Lung (tissue), 12 donors: Measurements from ENCODE around the gene TECTA. TPM values are rescaled to one million over a fixed set of nuclear protein-coding genes. Genes with fewer than 3 reads are reported as not detected.

Source experiments
- ATAC-seq: fragments of 200-7000 bp; cut with Tn5 transposase; one replicate; pipeline ENCODE4 v1.9.1; 2020; ENCODE audit warnings: moderate number of reproducible peaks; ENCODE audit not compliant: insufficient read depth, low FRiP score
- DNase-seq, 3 donors: peaks; one replicate each; pipeline ENCODE4 v3.0.0-alpha.2; 2013 to 2017
- H3K27ac ChIP-seq, 2 donors: one replicate each; pipeline ENCODE4 v1.5.1; 2013; ENCODE audit warnings: mild to moderate bottlenecking in 2 of 2, moderate library complexity in 2 of 2, control low read depth in 1 of 2, inconsistent platforms in 1 of 2, low read depth in 1 of 2, low read length in 1 of 2
- H3K27me3 ChIP-seq, 3 donors: one replicate each; pipeline ENCODE4 v1.5.1; 2013; ENCODE audit warnings: low read length in 2 of 3; ENCODE audit not compliant: control insufficient read depth in 3 of 3, insufficient read depth in 3 of 3
- H3K36me3 ChIP-seq, 4 donors: one replicate each; pipeline ENCODE4 v1.5.1; 2013; ENCODE audit warnings: low read length in 4 of 4, mild to moderate bottlenecking in 1 of 4, moderate library complexity in 1 of 4; ENCODE audit not compliant: control insufficient read depth in 4 of 4, insufficient read depth in 4 of 4
- H3K4me1 ChIP-seq, 5 donors: one replicate each; pipeline ENCODE4 v1.5.1; 2013; ENCODE audit warnings: low read length in 5 of 5, mild to moderate bottlenecking in 2 of 5, moderate library complexity in 1 of 5; ENCODE audit not compliant: control insufficient read depth in 5 of 5, insufficient read depth in 5 of 5
- H3K4me3 ChIP-seq: one replicate; pipeline ENCODE4 v1.5.1; 2013; ENCODE audit warnings: mild to moderate bottlenecking, control low read depth, moderate library complexity
- H3K9ac ChIP-seq, 2 donors: one replicate each; pipeline ENCODE4 v1.5.1; 2013; ENCODE audit warnings: low read length in 2 of 2, control low read depth in 1 of 2; ENCODE audit not compliant: insufficient read depth in 1 of 2
- H3K9me3 ChIP-seq, 4 donors: one replicate each; pipeline ENCODE4 v1.5.1; 2013; ENCODE audit warnings: low read length in 3 of 4, mild to moderate bottlenecking in 1 of 4, moderate library complexity in 1 of 4; ENCODE audit not compliant: control insufficient read depth in 4 of 4, insufficient read depth in 3 of 4
- WGBS, 2 donors: extraction: QIAGEN DNeasy Blood & Tissue Kit; methylation state at CpG; one replicate each; pipeline ENCODE4 v1.1.7; 2013; 5-methylcytosine and 5-hydroxymethylcytosine counted together
- polyA plus RNA-seq, 2 donors: library from polyadenylated mRNA; stranded (reverse); fragments of 200-250 nt; gene quantifications; one replicate each; pipeline ENCODE4 v1.2.1, GENCODE V29; 2013
- total RNA-seq, 2 donors: library from RNA; depleted of rRNA in 1 of 2; stranded (reverse); fragments of >200 nt in 1 of 2; gene quantifications; one replicate each; pipeline ENCODE4 v1.2.1, GENCODE V29; 2014 to 2021
- TF ChIP-seq, protein P1 (sequence below): IDR thresholded peaks from 2 replicates; pipeline ENCODE4 v1.5.1; 2012; ENCODE audit warnings: mild to moderate bottlenecking; ENCODE audit errors: control extremely low read depth, extremely low read depth
- donor health status: control.
- donor health status: control.
- donor health status: Bipolar disorder and iron deficiency.
- donor health status: healthy.
- donor health status: DM: yes; HTN: yes; CAD: no.

Gene TECTA
- total and polyA plus RNA-seq, 4 donors: 0.35 to 2.5 (median 0.82) TPM

DNA sequence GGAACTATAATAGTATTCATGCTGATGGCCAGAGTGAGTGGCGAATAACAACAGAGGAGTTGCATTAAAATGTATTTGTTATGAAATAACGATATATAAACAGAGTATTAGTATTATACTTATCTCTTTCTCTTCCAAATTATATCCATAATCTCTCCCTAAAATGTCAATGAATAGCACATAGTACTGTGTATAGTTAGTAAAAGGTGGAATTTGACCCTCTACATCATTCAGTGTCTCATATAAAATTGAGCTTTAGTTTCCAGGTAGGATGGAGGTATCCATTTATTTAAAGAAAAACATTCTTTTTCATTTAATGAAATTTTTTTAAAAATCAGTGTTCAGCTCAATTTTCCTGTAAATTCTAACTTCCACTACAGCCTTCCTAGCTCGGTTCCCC is 34.4 kb upstream of the TECTA start:
- Histone ChIP-seq H3K27ac (no peak overlapping the region), H3K9ac (no peak overlapping the region), H3K4me1 (peaks cover 0 to 12% (median under 1%) of the 10 kb centered on the region in 5 donors), H3K36me3 (peaks cover 5 to 21% (median 11%) of the 10 kb centered on the region in 4 donors), H3K27me3 (no peaks in the 10 kb centered on the region), H3K9me3 (no peaks in the 10 kb centered on the region), H3K4me3 (no peak overlapping the region)
- DNase-seq (no peak), ATAC-seq (no peak)
- 96 to 97% methylated on average over 3 of the region's 3 CpGs for WGBS, 2 donors
- TF ChIP-seq, protein P1, sequence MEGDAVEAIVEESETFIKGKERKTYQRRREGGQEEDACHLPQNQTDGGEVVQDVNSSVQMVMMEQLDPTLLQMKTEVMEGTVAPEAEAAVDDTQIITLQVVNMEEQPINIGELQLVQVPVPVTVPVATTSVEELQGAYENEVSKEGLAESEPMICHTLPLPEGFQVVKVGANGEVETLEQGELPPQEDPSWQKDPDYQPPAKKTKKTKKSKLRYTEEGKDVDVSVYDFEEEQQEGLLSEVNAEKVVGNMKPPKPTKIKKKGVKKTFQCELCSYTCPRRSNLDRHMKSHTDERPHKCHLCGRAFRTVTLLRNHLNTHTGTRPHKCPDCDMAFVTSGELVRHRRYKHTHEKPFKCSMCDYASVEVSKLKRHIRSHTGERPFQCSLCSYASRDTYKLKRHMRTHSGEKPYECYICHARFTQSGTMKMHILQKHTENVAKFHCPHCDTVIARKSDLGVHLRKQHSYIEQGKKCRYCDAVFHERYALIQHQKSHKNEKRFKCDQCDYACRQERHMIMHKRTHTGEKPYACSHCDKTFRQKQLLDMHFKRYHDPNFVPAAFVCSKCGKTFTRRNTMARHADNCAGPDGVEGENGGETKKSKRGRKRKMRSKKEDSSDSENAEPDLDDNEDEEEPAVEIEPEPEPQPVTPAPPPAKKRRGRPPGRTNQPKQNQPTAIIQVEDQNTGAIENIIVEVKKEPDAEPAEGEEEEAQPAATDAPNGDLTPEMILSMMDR: no peak

DNA sequence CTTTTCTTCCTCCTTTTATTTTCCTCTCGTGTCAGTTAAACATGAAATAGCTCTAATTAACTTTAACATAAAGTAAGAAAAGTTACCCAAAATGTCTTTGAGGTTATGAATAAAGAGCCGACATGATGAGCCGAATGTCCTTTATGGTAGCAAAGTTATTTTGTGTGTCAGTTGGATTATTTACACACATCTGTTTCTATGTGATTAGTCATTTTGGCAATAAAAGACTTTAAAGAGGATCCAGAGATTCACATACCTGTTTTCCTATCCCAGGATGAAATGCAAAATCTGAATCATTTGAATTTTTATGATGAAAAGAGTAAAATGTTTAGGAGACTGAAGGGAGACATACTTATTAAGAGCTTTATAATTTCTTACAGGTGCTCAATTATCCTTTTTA is 34.0 kb upstream of the TECTA start:
- no peak overlapping the region for H3K4me3 ChIP-seq
- H3K27ac ChIP-seq: no peak overlapping the region
- H3K4me1 ChIP-seq: peaks cover 0 to 16% (median 4%) of the 10 kb centered on the region in 5 donors
- DNase-seq: no peak
- 96 to 97% methylated on average over 3 of the region's 3 CpGs for WGBS, 2 donors
- no peaks in the 10 kb centered on the region for H3K27me3 ChIP-seq
- no peaks in the 10 kb centered on the region for H3K9me3 ChIP-seq
- ATAC-seq: no peak
- TF ChIP-seq, protein P1: no peak
- no peak overlapping the region for H3K9ac ChIP-seq
- peaks cover 5 to 21% (median 10%) of the 10 kb centered on the region in 4 donors for H3K36me3 ChIP-seq

DNA sequence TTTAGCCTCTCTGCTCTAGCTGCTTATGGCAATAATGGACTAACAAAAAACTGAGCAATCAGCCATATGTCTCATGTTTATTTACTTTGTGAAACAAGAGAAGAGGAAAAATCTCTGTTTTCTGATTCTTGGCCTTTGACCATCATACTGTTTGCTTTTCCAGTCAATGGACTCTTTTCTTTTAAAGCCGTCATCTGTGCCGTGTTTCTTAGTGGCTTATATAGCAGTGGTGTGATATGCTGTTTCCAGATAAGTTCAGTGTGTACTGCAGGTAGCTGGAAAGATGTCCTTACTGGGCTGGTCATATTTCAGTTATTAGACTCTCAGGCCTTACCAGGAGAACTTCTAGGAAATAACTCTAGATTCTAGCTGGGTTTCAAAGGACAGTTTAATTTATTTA is 33.6 kb upstream of the TECTA start:
- no peak overlapping the region for H3K9ac ChIP-seq
- H3K36me3 ChIP-seq: peaks cover 5 to 18% (median 9%) of the 10 kb centered on the region in 4 donors
- DNase-seq: no peak
- no peak overlapping the region for H3K4me3 ChIP-seq
- WGBS, 2 donors: 66 to 70% methylated on average over 2 of the region's 2 CpGs
- H3K27me3 ChIP-seq: no peaks in the 10 kb centered on the region
- H3K4me1 ChIP-seq: peaks cover 0 to 17% (median 4%) of the 10 kb centered on the region in 5 donors
- TF ChIP-seq, protein P1: no peak
- no peak overlapping the region for H3K27ac ChIP-seq
- ATAC-seq: no peak
- H3K9me3 ChIP-seq: no peaks in the 10 kb centered on the region

DNA sequence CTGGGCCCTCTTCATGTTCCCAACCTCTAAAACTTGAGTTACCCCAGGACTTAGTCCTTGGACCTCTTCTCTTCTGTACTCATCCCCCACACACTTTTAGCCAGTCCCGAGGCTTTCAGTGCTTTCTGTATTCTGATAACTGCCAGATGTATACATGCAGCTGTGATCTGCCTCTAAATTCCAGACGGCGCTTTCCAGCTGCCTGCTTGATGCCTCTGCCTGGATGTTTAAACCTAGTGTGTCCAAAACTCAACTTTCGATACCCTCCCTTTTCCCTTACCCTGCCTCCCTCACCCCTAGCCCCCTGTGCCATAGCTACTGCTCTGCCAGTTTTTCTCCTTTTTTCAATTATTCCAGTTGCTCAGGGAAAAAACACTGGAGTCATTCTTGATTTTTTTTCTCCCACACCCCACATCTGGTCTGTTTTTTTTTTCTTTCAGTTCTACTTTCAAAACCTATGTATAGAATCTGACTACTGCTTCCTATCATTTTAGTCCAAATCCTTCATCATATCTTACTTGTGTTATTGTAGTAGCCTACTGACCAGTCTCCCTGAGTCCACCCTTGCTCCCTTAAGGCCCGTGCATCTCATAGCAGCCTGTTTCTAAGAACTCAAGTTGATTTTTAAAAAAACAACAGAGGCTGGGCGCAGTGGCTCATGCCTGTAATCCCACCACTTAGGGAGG is 32.9 kb upstream of the TECTA start:
- H3K9me3 ChIP-seq: no peaks in the 10 kb centered on the region
- no peak overlapping the region for H3K4me3 ChIP-seq
- no peak overlapping the region for H3K27ac ChIP-seq
- DNase-seq: peak; percentile 30 to 55 (median 53)
- ATAC-seq: no peak
- peaks cover 0 to 17% (median 4%) of the 10 kb centered on the region in 5 donors for H3K4me1 ChIP-seq
- no peaks in the 10 kb centered on the region for H3K27me3 ChIP-seq
- TF ChIP-seq, protein P1: no peak
- WGBS, 2 donors: 89 to 92% methylated on average over 6 of the region's 6 CpGs
- H3K9ac ChIP-seq: no peak overlapping the region
- H3K36me3 ChIP-seq: peaks cover 2 to 16% (median 8%) of the 10 kb centered on the region in 4 donors
